H9 (cell line): ENCODE data around the gene LMTK2. TPM values are rescaled to one million over a fixed set of nuclear protein-coding genes. Genes with fewer than 3 reads are reported as not detected.

Experiments
- DNase-seq: peaks from one replicate; pipeline ENCODE4 v3.0.0-alpha.2; 2017
- H2AFZ ChIP-seq: one replicate; pipeline ENCODE4 v1.6.1; 2013; ENCODE audit warnings: mild to moderate bottlenecking, low read length, control low read depth, moderate library complexity
- H2AK5ac ChIP-seq: 2 replicates; pipeline ENCODE4 v1.6.1; 2013; ENCODE audit warnings: low read length, control low read depth, mixed read lengths; ENCODE audit not compliant: insufficient read length
- H2BK120ac ChIP-seq: one replicate; pipeline ENCODE4 v1.6.1; 2013; ENCODE audit warnings: low read depth, mild to moderate bottlenecking, low read length, control low read depth, inconsistent platforms; ENCODE audit not compliant: poor library complexity, severe bottlenecking
- H2BK12ac ChIP-seq: 2 replicates; pipeline ENCODE4 v1.6.1; 2013; ENCODE audit warnings: low read length, control low read depth, mixed read lengths, low read depth; ENCODE audit not compliant: insufficient read length
- H2BK15ac ChIP-seq: 2 replicates; pipeline ENCODE4 v1.6.1; 2013; ENCODE audit warnings: low read depth, low read length, control low read depth
- H2BK20ac ChIP-seq: one replicate; pipeline ENCODE4 v1.6.1; 2013; ENCODE audit warnings: low read depth, mild to moderate bottlenecking, low read length, control low read depth, inconsistent platforms; ENCODE audit not compliant: poor library complexity, severe bottlenecking
- H2BK5ac ChIP-seq: 2 replicates; pipeline ENCODE4 v1.6.1; 2013; ENCODE audit warnings: low read length, control low read depth, mixed read lengths; ENCODE audit not compliant: insufficient read length
- H3K14ac ChIP-seq: 2 replicates; pipeline ENCODE4 v1.6.1; 2013; ENCODE audit warnings: low read length, control low read depth; ENCODE audit not compliant: insufficient read depth
- H3K18ac ChIP-seq: 2 replicates; pipeline ENCODE4 v1.6.1; 2013; ENCODE audit warnings: low read depth, mild to moderate bottlenecking, mixed read lengths, low read length, control low read depth; ENCODE audit not compliant: insufficient read length
- H3K23ac ChIP-seq: 2 replicates; pipeline ENCODE4 v1.6.1; 2013; ENCODE audit warnings: low read length, control low read depth, mixed read lengths, low read depth; ENCODE audit not compliant: insufficient read length
- H3K23me2 ChIP-seq: 2 replicates; pipeline ENCODE4 v1.6.1; 2013; ENCODE audit warnings: low read depth, mild to moderate bottlenecking, mixed read lengths, low read length, control low read depth; ENCODE audit not compliant: insufficient read length, poor library complexity, severe bottlenecking
- H3K27ac ChIP-seq: 2 replicates; pipeline ENCODE4 v1.5.1; 2013; ENCODE audit warnings: low read length, control low read depth, mixed read lengths, low read depth; ENCODE audit not compliant: insufficient read length
- H3K27me3 ChIP-seq: 2 replicates; pipeline ENCODE4 v1.6.1; 2013; ENCODE audit warnings: low read length, control low read depth, inconsistent platforms; ENCODE audit not compliant: insufficient read depth
- H3K4ac ChIP-seq: 2 replicates; pipeline ENCODE4 v1.6.1; 2013; ENCODE audit warnings: low read depth, mild to moderate bottlenecking, control low read depth, inconsistent platforms, low read length, moderate library complexity
- H3K4me1 ChIP-seq: 2 replicates; pipeline ENCODE4 v1.6.1; 2013; ENCODE audit warnings: low read length, control low read depth, inconsistent platforms; ENCODE audit not compliant: insufficient read depth
- H3K4me2 ChIP-seq: 2 replicates; pipeline ENCODE4 v1.6.1; 2013; ENCODE audit warnings: low read length, control low read depth, mixed read lengths; ENCODE audit not compliant: insufficient read length, insufficient read depth
- H3K56ac ChIP-seq: 2 replicates; pipeline ENCODE4 v1.6.1; 2013; ENCODE audit warnings: low read depth, mild to moderate bottlenecking, mixed read lengths, low read length, control low read depth; ENCODE audit not compliant: insufficient read length
- H3K79me1 ChIP-seq: 2 replicates; pipeline ENCODE4 v1.6.1; 2013; ENCODE audit warnings: low read depth, mild to moderate bottlenecking, moderate library complexity, low read length, control low read depth, inconsistent platforms; ENCODE audit not compliant: insufficient read depth, poor library complexity, severe bottlenecking
- H3K79me2 ChIP-seq: 2 replicates; pipeline ENCODE4 v1.6.1; 2013; ENCODE audit warnings: low read length, control low read depth, inconsistent platforms; ENCODE audit not compliant: insufficient read depth
- H3K9ac ChIP-seq: 2 replicates; pipeline ENCODE4 v1.6.1; 2013; ENCODE audit warnings: low read length, control low read depth, mixed read lengths; ENCODE audit not compliant: insufficient read length; ENCODE audit errors: extremely low read depth
- H3K9me3 ChIP-seq: one replicate; pipeline ENCODE4 v1.6.1; 2013; ENCODE audit warnings: low read depth, low read length, inconsistent platforms; ENCODE audit not compliant: control insufficient read depth
- H3T11ph ChIP-seq: one replicate; pipeline ENCODE4 v1.6.1; 2013; ENCODE audit warnings: mild to moderate bottlenecking, low read length, control low read depth, inconsistent platforms
- H4K20me1 ChIP-seq: one replicate; pipeline ENCODE4 v1.6.1; 2013; ENCODE audit not compliant: control insufficient read depth, insufficient read length, insufficient read depth
- H4K5ac ChIP-seq: 2 replicates; pipeline ENCODE4 v1.6.1; 2013; ENCODE audit warnings: low read depth, mild to moderate bottlenecking, mixed read lengths, low read length, control low read depth; ENCODE audit not compliant: insufficient read length
- H4K8ac ChIP-seq: replicated peaks from 2 replicates; pipeline ENCODE4 v1.6.1; 2013; ENCODE audit warnings: low read length, control low read depth, mixed read lengths, low read depth; ENCODE audit not compliant: insufficient read length
- H4K91ac ChIP-seq: 2 replicates; pipeline ENCODE4 v1.6.1; 2013; ENCODE audit warnings: low read depth, mild to moderate bottlenecking, moderate library complexity, mixed read lengths, low read length, control low read depth; ENCODE audit not compliant: insufficient read length
- H3K27ac Mint-ChIP-seq, 3 experiments: 2 replicates in 2 of 3; 3 replicates in 1 of 3; pipeline ENCODE4 v1.8.0; 2020 to 2021; ENCODE audit warnings: mixed read lengths in 3 of 3, mild to moderate bottlenecking in 1 of 3, moderate library complexity in 1 of 3
- H3K27me3 Mint-ChIP-seq: 2 replicates; pipeline ENCODE4 v1.8.0; 2021; ENCODE audit warnings: low read depth, mild to moderate bottlenecking, moderate library complexity, mixed read lengths
- H3K36me3 Mint-ChIP-seq, 3 experiments: 2 replicates in 2 of 3; 3 replicates in 1 of 3; pipeline ENCODE4 v1.8.0; 2020 to 2021; ENCODE audit warnings: low read depth in 3 of 3, mixed read lengths in 3 of 3; ENCODE audit not compliant: insufficient read depth in 1 of 3
- H3K4me1 Mint-ChIP-seq, 2 experiments: 2 replicates each; pipeline ENCODE4 v1.8.0; 2020; ENCODE audit warnings: mixed read lengths in 2 of 2
- H3K4me3 Mint-ChIP-seq, 2 experiments: 2 replicates in 1 of 2; 3 replicates in 1 of 2; pipeline ENCODE4 v1.8.0; 2020 to 2021; ENCODE audit warnings: mild to moderate bottlenecking in 2 of 2, mixed read lengths in 2 of 2, moderate library complexity in 1 of 2
- H3K9me3 Mint-ChIP-seq, 2 experiments: 2 replicates in 1 of 2; 3 replicates in 1 of 2; pipeline ENCODE4 v1.8.0; 2020; ENCODE audit warnings: mild to moderate bottlenecking in 2 of 2, mixed read lengths in 2 of 2, moderate library complexity in 1 of 2
- CTCF ChIP-seq: fragments of 200-600 bp; sonication (generic); conservative IDR thresholded peaks from 3 replicates; pipeline ENCODE4 v1.8.0; 2021; ENCODE audit warnings: antibody characterized with exemption, mild to moderate bottlenecking
- WGBS: extraction: QIAGEN DNeasy Blood & Tissue Kit; methylation state at CpG from one replicate; pipeline ENCODE4 v1.1.7; 2013; ENCODE audit warnings: missing lambda C conversion rate, low lambda C conversion rate, mixed read lengths; ENCODE audit not compliant: insufficient read length; ENCODE audit errors: extremely low coverage; 5-methylcytosine and 5-hydroxymethylcytosine counted together
- total RNA-seq: library from RNA; stranded (reverse); gene quantifications from 2 replicates; pipeline ENCODE4 v1.2.1, GENCODE V29; 2021

LMTK2 gene
- total RNA-seq, 1 experiment from 2014 or later: 24.9 TPM

GRCh38 chr7:98156700-98157099 lies 50.0 kb downstream of the LMTK2 start:
- no peak overlapping the region for H4K5ac ChIP-seq
- H3K14ac ChIP-seq: no peak overlapping the region
- no peak overlapping the region for H3K4me2 ChIP-seq
- H2AK5ac ChIP-seq: no peak overlapping the region
- H3K79me2 ChIP-seq: no peaks in the 10 kb centered on the region
- H3K27ac ChIP-seq: no peak overlapping the region
- peaks cover 27 to 57% (median 56%) of the 10 kb centered on the region in 3 experiments; a peak in 6 of 7 replicates for H3K36me3 Mint-ChIP-seq
- H2BK120ac ChIP-seq: no peak overlapping the region
- no peaks in the 10 kb centered on the region for H3K27me3 Mint-ChIP-seq
- DNase-seq: no peak
- WGBS: no CpG with 5 or more reads among the region's 5 CpGs
- H4K20me1 ChIP-seq: no peaks in the 10 kb centered on the region
- no peak overlapping the region for H3K27ac Mint-ChIP-seq
- no peaks in the 10 kb centered on the region for H3K4me1 ChIP-seq
- H3K18ac ChIP-seq: no peak overlapping the region
- no peaks in the 10 kb centered on the region for H3K9me3 ChIP-seq
- TF ChIP-seq CTCF: no peak
- no peak overlapping the region for H3K9ac ChIP-seq
- no peak overlapping the region for H2BK15ac ChIP-seq
- no peak overlapping the region for H3K23ac ChIP-seq
- H3T11ph ChIP-seq: no peak overlapping the region
- H3K56ac ChIP-seq: no peak overlapping the region
- H3K27me3 ChIP-seq: no peaks in the 10 kb centered on the region
- H2AFZ ChIP-seq: no peak overlapping the region
- no peak overlapping the region for H4K8ac ChIP-seq
- H3K23me2 ChIP-seq: no peaks in the 10 kb centered on the region
- H4K91ac ChIP-seq: no peak overlapping the region
- H3K4ac ChIP-seq: no peak overlapping the region
- H3K4me1 Mint-ChIP-seq: peaks cover 9 to 11% of the 10 kb centered on the region in 2 experiments
- H2BK12ac ChIP-seq: no peak overlapping the region
- H3K9me3 Mint-ChIP-seq: no peaks in the 10 kb centered on the region
- no peaks in the 10 kb centered on the region for H3K79me1 ChIP-seq
- no peak overlapping the region for H2BK5ac ChIP-seq
- no peak overlapping the region for H2BK20ac ChIP-seq
- no peak overlapping the region for H3K4me3 Mint-ChIP-seq
